DMS114 treated with DMSO at 0.1 percent for 48 hours (cell line): ENCODE measurements around the gene CERS6.
"Not testable (repeated sequence)": the region's sequence is repeated elsewhere in the genome, so short reads cannot be mapped to it uniquely, and the experiment has no call there.

ENCODE experiments used
- DNase-seq: peaks from one replicate; lab custom pipeline; 2025; ENCODE audit not compliant: unreplicated experiment; lab: John Stamatoyannopoulos, UW

Gene CERS6

DNA sequence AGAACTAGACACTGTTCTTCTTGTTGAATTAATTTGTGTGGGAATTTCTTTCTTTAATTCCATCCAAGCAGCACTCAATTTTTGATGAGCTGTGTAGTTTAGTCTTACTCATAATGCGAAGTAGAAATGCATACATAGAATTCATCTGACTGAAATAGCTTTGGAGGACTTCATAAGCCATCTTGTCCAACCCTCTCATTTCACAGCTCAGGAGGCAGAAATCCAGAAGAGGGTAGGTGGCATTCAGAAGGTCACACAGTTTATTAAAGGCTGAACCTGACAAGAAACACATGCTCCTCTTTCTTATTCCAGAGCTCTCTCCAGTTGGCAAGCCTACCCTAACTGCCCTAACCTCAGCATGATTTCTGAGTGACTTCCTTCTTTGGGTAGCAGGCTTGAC is 177.1 kb downstream of the CERS6 start:
- no peak for DNase-seq

DNA sequence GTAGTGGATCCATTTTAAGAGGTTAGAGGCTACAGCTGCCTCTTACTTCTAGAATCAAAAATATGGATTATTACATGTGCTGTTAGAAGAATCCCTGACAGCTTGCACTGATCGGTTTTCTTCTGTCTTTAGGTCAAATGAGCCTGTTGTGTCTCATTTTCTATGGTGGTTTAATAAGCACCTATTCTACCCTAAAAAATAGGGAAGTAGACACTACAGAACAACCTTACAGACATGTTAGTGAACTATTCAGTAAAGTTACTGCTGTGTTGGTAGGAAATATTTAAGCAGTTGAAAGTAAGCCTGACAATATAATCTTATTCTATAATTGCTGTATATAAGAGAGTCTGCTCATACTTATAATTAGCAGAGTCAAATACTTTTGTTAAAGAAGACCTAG is 177.8 kb downstream of the CERS6 start:
- DNase-seq = no peak

GRCh38 chr2:168635065-168635577 is 179.0 kb downstream of the CERS6 start:
- no peak for DNase-seq

GRCh38 chr2:168639018-168639417 is 182.9 kb downstream of the CERS6 start:
- no peak for DNase-seq

GRCh38 chr2:168639441-168639898 is 183.4 kb downstream of the CERS6 start:
- DNase-seq = no peak

DNA sequence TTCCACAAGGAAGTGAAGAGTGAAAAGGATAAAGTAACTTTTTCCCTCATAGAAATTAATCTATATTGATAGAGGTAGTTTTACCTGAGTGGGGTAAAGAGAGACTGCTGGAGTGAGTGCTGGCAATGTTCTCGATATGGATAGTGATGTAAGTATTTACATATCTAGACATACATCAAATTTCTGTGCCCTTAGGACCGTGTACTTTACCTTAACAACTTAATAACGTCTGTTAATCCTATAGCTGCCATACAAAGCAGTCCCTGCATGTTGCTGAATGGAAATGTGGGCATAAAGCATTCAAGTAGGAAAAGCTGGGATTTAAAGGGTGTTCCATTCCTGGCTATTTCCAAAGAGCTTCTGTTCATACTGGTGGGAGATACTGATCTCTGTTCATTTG is 184.0 kb downstream of the CERS6 start:
- DNase-seq = no peak

DNA sequence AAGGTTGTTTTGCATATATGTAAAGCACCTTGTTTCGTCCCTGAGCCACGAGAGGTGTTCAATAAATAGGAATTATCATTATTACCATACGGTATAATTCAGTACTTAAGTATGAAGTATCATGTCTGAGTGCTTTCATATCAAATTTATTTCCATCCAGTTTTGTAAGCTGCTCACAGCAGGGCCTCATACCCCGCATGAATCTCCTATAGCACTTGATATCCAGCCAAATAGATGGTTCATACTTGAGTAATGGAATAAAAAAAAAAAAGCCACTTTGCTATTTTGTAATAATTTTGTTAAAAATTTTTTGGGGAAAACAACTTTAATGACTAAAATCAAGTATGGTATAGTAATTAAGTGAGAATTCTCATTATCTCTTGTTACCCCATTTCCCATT is 185.6 kb downstream of the CERS6 start:
- no peak for DNase-seq

DNA sequence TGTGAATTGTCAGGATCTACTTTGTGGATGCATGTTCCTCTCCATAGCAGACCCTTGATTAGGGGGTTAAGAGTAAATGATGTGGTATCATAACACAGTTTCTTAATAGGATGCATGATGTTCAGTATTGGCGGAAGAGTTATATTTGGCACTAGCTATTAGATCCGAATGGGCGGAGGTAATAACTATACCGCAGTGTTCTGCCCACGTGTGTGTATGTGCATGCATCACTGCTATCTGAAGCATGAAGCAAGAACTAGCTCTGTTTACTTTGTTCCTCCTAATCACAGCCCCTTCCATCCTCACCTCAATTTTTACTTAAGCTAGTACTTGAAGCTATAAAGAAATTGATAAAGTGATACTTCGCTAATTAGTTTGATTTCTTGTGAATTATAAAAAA is 186.8 kb downstream of the CERS6 start:
- no peak for DNase-seq

DNA sequence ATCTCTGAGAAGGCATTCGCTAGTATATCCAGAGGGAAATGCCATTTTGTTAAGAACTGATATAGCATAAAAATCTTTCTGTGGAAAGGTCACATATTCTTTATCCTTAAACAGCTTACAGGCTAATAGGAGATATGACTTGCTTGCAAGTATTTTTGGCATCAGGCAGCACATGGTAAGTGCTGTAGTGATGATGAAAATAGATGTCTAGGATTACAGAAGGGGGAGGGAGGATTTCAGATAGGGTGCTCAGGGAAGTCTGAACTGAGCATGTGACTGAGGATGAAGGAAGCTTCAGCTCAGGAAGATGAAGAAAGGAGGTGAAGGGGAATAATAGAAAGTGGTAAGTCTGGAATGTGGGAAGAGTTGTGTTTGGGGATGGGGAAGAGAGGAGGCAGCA is 187.9 kb downstream of the CERS6 start:
- DNase-seq = no peak

DNA sequence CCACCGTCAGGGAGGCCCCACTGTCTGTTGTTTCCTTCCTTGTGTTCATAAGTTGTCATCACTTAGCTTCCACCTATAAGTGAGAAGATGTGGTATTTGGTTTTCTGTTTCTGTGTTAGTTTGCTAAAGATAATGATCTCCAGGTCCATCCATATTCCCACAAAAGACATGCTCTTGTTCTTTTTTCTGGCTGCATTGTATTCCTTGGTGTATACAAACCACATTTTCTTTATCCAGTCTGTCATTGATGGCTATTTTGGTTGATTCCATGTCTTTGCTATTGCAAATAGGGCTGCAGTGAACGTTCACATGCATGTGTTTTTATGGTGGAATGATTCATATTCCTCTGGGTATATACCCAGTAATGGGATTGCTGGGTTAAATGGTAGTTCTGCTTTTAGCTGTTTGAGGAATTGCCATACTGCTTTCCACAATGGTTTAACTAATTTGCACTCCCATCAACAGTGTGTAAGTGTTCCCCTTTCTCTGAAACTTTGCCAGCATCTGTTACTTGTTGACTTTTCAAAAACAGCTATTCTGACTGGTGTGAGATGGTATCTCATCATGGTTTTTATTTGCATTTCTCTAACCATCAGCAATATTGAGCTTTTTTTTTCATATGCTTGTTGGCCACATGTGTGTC is 189.7 kb downstream of the CERS6 start:
- DNase-seq = no peak

DNA sequence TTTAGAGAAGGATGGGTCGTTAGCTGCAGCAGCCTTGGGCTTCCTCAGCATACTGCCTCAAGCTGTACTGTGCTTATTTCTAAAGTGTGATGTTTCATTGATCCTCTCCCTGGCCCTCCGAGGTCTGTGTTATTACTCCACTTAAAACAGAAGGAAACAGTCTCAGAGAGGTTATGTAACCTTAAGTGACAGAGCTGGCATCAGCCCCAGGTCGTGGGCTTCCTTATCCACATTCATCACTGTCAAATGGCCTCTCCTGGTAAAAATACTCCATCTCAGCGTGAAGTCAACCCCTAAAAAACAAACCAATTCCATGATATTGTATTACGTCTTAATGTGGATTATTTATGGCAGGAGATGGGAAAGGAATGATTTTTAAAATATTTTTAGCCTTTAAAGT is 193.0 kb downstream of the CERS6 start:
- no peak for DNase-seq

DNA sequence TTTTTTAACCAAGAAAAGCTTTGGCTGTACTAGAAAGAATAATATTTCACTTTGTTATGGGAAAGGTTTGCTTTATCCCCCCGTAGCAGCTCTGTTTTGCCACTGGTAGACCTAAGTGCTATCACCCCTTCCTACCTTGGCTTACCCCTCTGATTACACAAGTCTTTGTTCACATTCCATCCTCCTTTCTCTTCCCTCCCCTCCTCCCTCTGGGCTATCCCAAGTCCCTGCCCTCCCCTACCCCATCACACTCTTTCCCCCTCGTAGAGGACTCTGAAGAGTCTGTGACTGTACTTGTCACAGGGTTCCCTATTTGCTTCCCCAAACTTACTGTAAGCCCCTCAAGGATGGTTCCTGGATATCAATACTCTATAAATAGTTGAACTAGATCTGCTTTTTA is 193.5 kb downstream of the CERS6 start:
- DNase-seq = no peak

DNA sequence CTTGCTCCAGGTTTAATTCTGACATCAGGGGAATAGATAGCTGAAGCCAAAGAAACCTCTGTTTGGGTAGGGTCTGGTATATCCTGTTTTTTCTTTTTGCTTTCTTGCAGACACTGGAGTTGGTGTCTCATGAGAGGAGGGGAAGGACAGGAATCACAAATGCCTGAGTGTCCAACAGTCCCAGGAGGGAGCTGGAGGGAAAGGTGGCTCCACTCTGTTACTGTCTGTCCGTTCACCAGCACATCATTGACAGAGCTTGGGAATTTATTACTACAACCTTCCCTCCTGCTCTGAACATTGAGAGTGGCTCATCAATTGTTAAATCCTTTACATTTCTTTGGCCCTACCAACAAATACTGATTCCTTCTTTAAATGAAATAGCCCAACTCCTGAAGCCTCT is 194.1 kb downstream of the CERS6 start:
- no peak for DNase-seq

GRCh38 chr2:168650781-168651180 is 194.7 kb downstream of the CERS6 start:
- no peak for DNase-seq

GRCh38 chr2:168652997-168653921 is 197.2 kb downstream of the CERS6 start:
- DNase-seq = no peak

- DNase-seq = no peak
Measured at GRCh38 chr2:168654705-168655104, 198.6 kb downstream of the CERS6 start.

GRCh38 chr2:168655207-168655606 is 199.1 kb downstream of the CERS6 start:
- DNase-seq = no peak

GRCh38 chr2:168657378-168657777 is 201.3 kb downstream of the CERS6 start:
- DNase-seq = not testable (repeated sequence)

- DNase-seq = no peak
Measured at GRCh38 chr2:168658706-168659105, 202.6 kb downstream of the CERS6 start.

DNA sequence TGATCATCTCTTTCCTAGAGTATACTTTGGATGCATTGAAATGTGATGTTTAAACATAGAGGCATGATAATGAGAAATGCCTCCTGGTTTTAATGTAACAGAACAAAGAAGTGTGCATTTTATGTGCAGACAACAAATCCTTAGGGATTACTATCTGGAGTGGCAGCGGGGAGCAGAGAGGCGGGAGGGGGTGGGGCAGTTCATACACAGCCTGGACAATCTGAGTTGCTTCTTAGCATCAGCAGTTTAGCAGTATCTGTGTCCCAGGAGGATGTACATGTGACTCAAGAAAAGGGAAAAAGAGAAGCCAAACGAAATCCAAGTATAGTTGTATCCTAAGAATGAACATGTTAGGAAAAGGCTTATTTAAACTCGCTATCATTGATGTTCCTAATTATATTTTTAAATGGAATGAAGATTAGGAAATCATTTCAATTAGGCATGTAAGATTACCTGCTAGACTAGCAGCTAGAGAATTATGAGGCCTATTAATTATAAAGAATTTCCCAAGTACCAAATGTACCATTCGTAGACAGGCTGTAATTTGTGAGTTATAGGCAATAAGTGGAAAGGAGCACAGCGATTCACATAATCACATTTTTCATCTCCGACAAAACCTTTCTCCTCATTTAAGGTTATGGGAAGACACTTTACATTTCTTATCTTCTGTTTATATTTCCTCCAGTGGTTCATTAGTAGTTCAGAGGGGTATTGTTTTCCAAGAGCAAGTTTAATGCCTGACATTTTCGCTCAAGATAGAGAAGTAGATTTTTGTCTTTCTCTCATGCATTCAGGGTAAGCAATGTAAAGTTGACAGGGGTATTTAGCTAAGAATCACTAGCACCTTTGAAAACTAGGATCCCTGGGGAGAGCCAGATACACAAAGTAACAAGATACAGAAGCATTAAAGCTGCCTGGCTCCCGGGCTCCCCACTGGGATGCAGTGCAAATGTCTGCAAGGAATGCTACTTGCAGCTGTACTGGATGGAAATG is 205.1 kb downstream of the CERS6 start:
- no peak for DNase-seq

- no peak for DNase-seq
Measured at GRCh38 chr2:168661863-168662256, 205.8 kb downstream of the CERS6 start.
